Right atrium auricular region (tissue), 2 donors: ENCODE data around the gene PCK1. TPM values are rescaled to one million over a fixed set of nuclear protein-coding genes. Genes with fewer than 3 reads are reported as not detected.

Source experiments
- DNase-seq: peaks from one replicate; pipeline ENCODE4 v3.0.0-alpha.2; 2019; ENCODE audit warnings: low spot score
- H3K27ac ChIP-seq, 2 donors: fragments of 200-600 bp; sonication (generic); 1 replicate in 1 of 2; 2 replicates in 1 of 2; pipeline ENCODE4 v1.5.1; 2016 to 2019
- H3K27me3 ChIP-seq, 2 donors: fragments of 200-600 bp; sonication (generic); one replicate each; pipeline versions ENCODE4 v1.5.1 to v1.6.0; 2017 to 2019
- H3K36me3 ChIP-seq: fragments of 200-600 bp; sonication (generic); one replicate; pipeline ENCODE4 v1.5.1; 2016
- H3K4me1 ChIP-seq, 2 donors: fragments of 200-600 bp; sonication (generic); one replicate each; pipeline versions ENCODE4 v1.5.1 to v1.6.0; 2017 to 2019
- H3K4me3 ChIP-seq, 2 donors: fragments of 200-600 bp; sonication (generic); 1 replicate in 1 of 2; 2 replicates in 1 of 2; pipeline ENCODE4 v1.5.1; 2017 to 2019; ENCODE audit warnings: mild to moderate bottlenecking in 1 of 2, moderate library complexity in 1 of 2
- H3K9me3 ChIP-seq, 2 donors: fragments of 200-600 bp; sonication (generic); one replicate each; pipeline ENCODE4 v1.5.1; 2019
- total RNA-seq, 2 donors: library from RNA; depleted of rRNA; stranded (reverse); fragments of >200 nt; gene quantifications; one replicate each; pipeline ENCODE4 v1.1.0, GENCODE V29; 2016
- TF ChIP-seq, protein P1 (sequence below), 2 donors: fragments of 200-600 bp; sonication (generic); IDR thresholded peaks; one replicate each; pipeline ENCODE4 v1.5.1; 2019; ENCODE audit warnings: antibody characterized with exemption in 2 of 2

The PCK1 gene
- total RNA-seq, 2 donors from 2014 or later = 0.52 to 4.7 TPM

DNA sequence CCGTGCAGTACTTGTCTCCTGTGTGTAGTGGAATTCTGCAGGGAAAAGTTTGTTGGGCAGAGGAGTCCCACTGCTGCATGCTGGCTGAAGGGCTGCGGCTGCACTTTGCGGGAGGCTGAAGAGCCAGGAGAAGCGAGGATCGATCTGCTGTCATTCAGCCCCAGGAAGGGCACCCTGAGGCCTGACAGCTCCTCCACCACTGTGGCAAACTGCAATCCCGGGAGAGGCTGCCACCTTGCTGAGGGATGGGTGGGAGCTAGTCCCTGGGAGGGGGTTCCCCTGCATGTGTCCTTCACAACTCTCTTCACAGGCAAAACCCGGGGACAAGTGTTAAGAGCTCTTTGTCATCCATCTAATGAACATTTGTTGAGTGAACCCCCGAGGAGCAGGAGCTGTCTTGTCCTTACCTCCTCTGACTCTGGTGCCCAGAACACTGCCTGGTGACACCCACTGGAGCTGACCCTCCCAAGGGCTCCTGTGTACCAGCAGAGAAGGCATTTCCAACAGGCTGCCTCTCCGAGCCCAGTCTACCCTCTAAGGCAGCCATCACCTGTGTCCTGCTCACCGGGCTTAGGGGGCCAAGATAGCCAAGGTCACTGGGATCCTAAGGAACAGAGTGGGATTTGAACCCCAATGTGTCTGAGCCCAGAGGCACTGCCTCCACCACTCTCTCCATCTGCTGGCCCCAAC lies 17.7 kb downstream of the PCK1 start:
- Histone ChIP-seq H3K27ac (no peak overlapping the region), H3K36me3 (no peaks in the 10 kb centered on the region), H3K27me3 (no peaks in the 10 kb centered on the region), H3K4me1 (no peaks in the 10 kb centered on the region), H3K4me3 (no peak overlapping the region), H3K9me3 (no peaks in the 10 kb centered on the region)
- TF ChIP-seq, protein P1, sequence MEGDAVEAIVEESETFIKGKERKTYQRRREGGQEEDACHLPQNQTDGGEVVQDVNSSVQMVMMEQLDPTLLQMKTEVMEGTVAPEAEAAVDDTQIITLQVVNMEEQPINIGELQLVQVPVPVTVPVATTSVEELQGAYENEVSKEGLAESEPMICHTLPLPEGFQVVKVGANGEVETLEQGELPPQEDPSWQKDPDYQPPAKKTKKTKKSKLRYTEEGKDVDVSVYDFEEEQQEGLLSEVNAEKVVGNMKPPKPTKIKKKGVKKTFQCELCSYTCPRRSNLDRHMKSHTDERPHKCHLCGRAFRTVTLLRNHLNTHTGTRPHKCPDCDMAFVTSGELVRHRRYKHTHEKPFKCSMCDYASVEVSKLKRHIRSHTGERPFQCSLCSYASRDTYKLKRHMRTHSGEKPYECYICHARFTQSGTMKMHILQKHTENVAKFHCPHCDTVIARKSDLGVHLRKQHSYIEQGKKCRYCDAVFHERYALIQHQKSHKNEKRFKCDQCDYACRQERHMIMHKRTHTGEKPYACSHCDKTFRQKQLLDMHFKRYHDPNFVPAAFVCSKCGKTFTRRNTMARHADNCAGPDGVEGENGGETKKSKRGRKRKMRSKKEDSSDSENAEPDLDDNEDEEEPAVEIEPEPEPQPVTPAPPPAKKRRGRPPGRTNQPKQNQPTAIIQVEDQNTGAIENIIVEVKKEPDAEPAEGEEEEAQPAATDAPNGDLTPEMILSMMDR (IDR thresholded peaks at IDR 0.05) = no peak
- no peak for DNase-seq

DNA sequence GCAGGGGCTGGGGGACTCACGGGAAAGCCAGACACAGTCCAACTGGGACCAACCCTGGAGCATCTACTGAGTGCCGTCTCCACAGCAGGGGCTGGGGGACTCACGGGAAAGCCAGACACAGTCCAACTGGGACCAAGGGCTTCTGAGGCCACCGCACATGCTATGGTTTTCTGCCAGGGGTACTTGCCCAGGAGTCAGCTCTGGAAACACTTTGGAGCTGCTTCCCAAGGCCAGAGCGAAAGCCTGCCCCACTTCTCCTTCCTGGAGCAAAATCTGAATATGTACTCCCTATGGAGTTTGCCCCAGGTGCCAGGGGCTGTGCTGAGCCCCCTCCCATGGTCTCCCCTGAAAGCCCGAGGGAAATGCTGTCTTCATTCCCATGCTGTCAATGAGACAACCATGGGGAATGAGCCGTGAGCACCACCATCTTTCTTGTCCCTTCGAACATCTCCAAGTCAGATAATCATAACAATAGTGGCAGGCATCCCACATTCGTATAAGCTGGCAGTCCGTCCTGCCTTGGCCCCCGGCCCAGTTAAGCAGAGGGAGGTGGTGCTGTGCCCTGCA lies 18.5 kb downstream of the PCK1 start:
- H3K36me3 ChIP-seq = no peaks in the 10 kb centered on the region
- TF ChIP-seq, protein P1 (IDR thresholded peaks at IDR 0.05) = no peak
- no peaks in the 10 kb centered on the region for H3K4me1 ChIP-seq
- H3K4me3 ChIP-seq = no peak overlapping the region
- no peaks in the 10 kb centered on the region for H3K27me3 ChIP-seq
- no peak overlapping the region for H3K27ac ChIP-seq
- no peaks in the 10 kb centered on the region for H3K9me3 ChIP-seq
- DNase-seq = no peak

DNA sequence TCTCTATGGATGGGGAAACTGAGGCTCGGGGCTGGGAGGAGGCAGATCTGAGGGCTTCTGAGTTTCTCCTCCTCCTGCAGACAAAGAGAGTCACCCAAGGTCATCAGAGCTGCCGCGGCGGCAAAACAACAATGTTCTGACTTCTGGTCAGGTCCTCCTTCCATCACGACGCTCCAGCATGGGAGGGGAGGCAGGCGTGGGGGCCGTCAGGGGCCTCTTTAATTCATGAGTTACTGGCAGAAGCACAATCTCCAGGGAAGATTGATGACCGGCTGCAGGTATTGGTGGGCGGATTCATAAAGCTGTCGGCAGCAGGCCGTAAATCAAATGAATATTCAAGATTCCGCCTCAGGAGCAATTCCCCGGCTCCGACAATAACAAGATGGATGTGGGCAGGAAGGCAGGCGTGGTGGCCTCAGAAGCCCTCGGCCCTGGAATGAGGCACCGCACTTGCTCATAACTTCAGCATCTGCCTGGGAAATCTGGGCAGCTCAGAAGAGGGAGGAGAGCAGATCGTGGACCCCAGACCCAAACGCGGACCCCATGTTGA lies 19.1 kb downstream of the PCK1 start:
- H3K4me3 ChIP-seq = no peak overlapping the region
- DNase-seq = no peak
- no peaks in the 10 kb centered on the region for H3K4me1 ChIP-seq
- no peaks in the 10 kb centered on the region for H3K36me3 ChIP-seq
- H3K27me3 ChIP-seq = no peaks in the 10 kb centered on the region
- TF ChIP-seq, protein P1 (IDR thresholded peaks at IDR 0.05) = no peak
- no peaks in the 10 kb centered on the region for H3K9me3 ChIP-seq
- H3K27ac ChIP-seq = no peak overlapping the region

DNA sequence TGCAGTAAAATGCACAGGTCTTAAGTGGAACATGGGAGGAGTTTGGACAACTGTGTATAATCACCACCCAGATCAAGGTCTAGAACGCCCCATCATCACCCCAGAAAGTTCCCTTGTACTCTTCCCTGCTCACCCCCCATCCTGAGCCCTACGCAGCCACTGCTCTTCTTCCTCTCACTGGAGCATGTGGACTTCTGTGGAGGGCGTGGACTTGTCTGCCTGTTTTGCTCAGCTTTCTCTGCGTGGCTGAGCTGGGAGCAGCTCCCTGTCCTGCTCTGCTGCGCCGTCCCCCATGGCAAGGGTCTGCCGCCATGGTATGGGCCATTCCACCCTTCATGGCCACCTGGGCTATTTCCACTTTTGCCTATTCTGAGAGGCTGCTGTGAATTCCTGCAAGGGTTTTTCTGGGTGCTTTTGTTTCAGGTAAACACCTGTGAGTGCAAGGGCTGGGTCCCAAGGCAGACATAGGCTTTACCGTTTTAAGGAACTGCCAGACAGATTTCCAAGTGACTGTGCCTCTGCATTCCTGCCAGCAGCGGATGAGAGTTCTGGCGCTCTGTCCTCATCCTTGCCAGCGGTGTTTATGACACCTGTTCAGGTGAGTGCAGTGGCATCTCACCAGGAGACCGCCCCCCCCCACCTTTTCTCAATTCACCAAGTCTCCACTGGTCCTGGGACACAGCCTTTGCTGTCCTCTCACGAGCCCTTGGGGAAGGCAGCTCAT lies 19.7 kb downstream of the PCK1 start:
- Histone ChIP-seq H3K27ac (no peak overlapping the region), H3K36me3 (no peaks in the 10 kb centered on the region), H3K4me3 (no peak overlapping the region), H3K9me3 (no peaks in the 10 kb centered on the region), H3K27me3 (no peaks in the 10 kb centered on the region), H3K4me1 (no peaks in the 10 kb centered on the region)
- TF ChIP-seq, protein P1 (IDR thresholded peaks at IDR 0.05) = no peak
- no peak for DNase-seq

DNA sequence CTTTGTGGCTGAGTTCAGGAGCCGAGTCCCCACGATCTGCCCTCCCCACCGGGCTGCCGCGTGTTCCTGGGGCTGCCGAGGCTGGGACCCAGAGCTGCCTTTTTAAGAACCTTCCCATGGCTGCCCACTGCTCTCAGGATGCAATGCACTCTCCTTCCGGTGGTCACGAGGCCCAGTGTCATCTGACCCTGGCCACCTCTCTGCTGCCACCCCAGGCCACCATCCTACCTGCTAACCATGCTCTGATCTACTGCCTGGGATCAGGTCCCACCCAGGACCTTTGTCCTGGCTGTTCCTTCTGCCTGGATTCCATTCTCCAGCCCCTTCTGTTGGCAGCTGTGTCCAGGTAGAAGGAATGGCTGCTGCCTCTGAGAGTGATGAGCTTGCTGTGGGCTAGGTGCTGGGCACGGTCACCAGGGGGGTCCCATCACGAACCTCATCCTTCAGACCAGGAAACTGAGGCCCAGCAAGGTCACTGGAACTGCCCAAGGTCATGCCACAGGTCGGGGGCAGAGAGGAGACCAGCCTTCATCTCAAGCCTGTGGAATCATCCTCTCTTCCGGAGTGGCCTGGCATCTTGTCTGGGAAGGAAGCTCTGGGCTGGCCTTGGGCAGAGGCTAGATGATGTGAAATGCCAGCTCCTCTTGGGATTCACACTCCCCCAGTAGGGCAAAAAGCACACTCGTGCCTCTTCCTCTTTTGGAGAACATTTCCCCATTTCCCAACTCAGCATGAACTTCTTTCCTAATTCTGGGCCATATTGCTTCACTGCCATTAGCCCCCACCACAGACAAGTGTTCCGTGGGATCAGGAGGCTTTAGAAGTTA lies 20.5 kb downstream of the PCK1 start:
- TF ChIP-seq, protein P1 (IDR thresholded peaks at IDR 0.05) = no peak
- H3K4me1 ChIP-seq = no peaks in the 10 kb centered on the region

More for the DNA sequence above, 20.5 kb downstream of the PCK1 start:
- H3K36me3 ChIP-seq = no peaks in the 10 kb centered on the region
- DNase-seq = no peak
- no peak overlapping the region for H3K27ac ChIP-seq
- H3K27me3 ChIP-seq = no peaks in the 10 kb centered on the region
- H3K4me3 ChIP-seq = no peak overlapping the region
- no peaks in the 10 kb centered on the region for H3K9me3 ChIP-seq
